PC-9 (cell line): Measurements from ENCODE around the gene ATP8B3. TPM values are rescaled to one million over a fixed set of nuclear protein-coding genes. Genes with fewer than 3 reads are reported as not detected.

Experiments used
- BruUV-seq: library from RNA; stranded (reverse); fragments of 400-500 nt; replicated peaks from 2 replicates; lab custom pipeline; 2021; lab: Mats Ljungman, UMichigan
- CTCF ChIA-PET: fragments of 300-600 bp; sonication (Branson Sonifier 250); formaldehyde crosslinking; loops from one replicate; lab custom pipeline; 2022; ENCODE audit warnings: antibody characterized with exemption; lab: Charles Lee
- POLR2A ChIA-PET: fragments of 300-600 bp; sonication (Branson Sonifier 250); formaldehyde crosslinking; loops from one replicate; lab custom pipeline; 2022; ENCODE audit warnings: antibody characterized with exemption; ENCODE audit not compliant: unreplicated experiment; lab: Charles Lee
- DNase-seq, 2 experiments: peaks; one replicate each; pipeline versions ENCODE4 v3.0.0 to v3.0.0-alpha.2; 2015 to 2022; ENCODE audit warnings: mixed read lengths in 1 of 2
- H2AFZ ChIP-seq: fragments of 200-600 bp; sonication (generic); 2 replicates; pipeline ENCODE4 v1.8.1; 2017; ENCODE audit warnings: antibody characterized with exemption
- H3F3A ChIP-seq: fragments of 200-600 bp; sonication (generic); 2 replicates; pipeline ENCODE4 v1.8.1; 2017; ENCODE audit warnings: antibody characterized with exemption, mild to moderate bottlenecking, low read depth; ENCODE audit not compliant: insufficient read depth
- H3K27ac ChIP-seq: fragments of 200-600 bp; sonication (generic); 2 replicates; pipeline ENCODE4 v1.6.1; 2016; ENCODE audit warnings: mixed run types
- H3K27me3 ChIP-seq: fragments of 200-600 bp; sonication (generic); 2 replicates; pipeline ENCODE4 v1.6.1; 2016; ENCODE audit warnings: low read depth, mixed run types; ENCODE audit not compliant: insufficient read depth
- H3K36me3 ChIP-seq: fragments of 200-600 bp; sonication (generic); 2 replicates; pipeline ENCODE4 v1.6.1; 2016; ENCODE audit warnings: low read depth, mixed run types
- H3K4me1 ChIP-seq: fragments of 200-600 bp; sonication (generic); replicated peaks from 2 replicates; pipeline ENCODE4 v1.6.1; 2016; ENCODE audit warnings: mixed run types; ENCODE audit not compliant: insufficient read depth
- H3K4me2 ChIP-seq: fragments of 200-600 bp; sonication (generic); 2 replicates; pipeline ENCODE4 v1.6.1; 2017; ENCODE audit warnings: mixed run types
- H3K4me3 ChIP-seq: fragments of 200-600 bp; sonication (generic); 2 replicates; pipeline ENCODE4 v1.6.1; 2016; ENCODE audit warnings: mixed run types
- H3K79me2 ChIP-seq: fragments of 200-600 bp; sonication (generic); 2 replicates; pipeline ENCODE4 v1.6.1; 2017; ENCODE audit warnings: low read depth, mixed run types
- H3K9me2 ChIP-seq: fragments of 200-600 bp; sonication (generic); 2 replicates; pipeline ENCODE4 v1.8.1; 2017; ENCODE audit warnings: mild to moderate bottlenecking; ENCODE audit not compliant: insufficient read depth
- H3K9me3 ChIP-seq: fragments of 200-600 bp; sonication (generic); 2 replicates; pipeline ENCODE4 v1.8.1; 2016; ENCODE audit warnings: low read depth; ENCODE audit not compliant: insufficient read depth
- H4K20me1 ChIP-seq: fragments of 200-600 bp; sonication (generic); 2 replicates; pipeline ENCODE4 v1.8.1; 2017; ENCODE audit not compliant: insufficient read depth
- CTCF ChIP-seq: fragments of 200-600 bp; sonication (generic); conservative IDR thresholded peaks from 2 replicates; pipeline ENCODE4 v1.6.1; 2017; ENCODE audit warnings: mixed run types, antibody characterized with exemption, mild to moderate bottlenecking, moderate library complexity
- EZH2 ChIP-seq: fragments of 200-600 bp; sonication (generic); IDR thresholded peaks from 2 replicates; pipeline ENCODE4 v1.8.0; 2017; ENCODE audit warnings: antibody characterized with exemption, low read depth
- intact Hi-C: fragments of 100-400 bp; cut with micrococcal nuclease; formaldehyde crosslinking; loops from one replicate; pipeline ENCODE4 v1.10.0; 2022; ENCODE audit not compliant: unreplicated experiment
- total RNA-seq: library from RNA; stranded (reverse); gene quantifications from 2 replicates; pipeline ENCODE4 v1.2.3, GENCODE V29; 2021

The ATP8B3 gene
- total RNA-seq, 1 experiment from 2014 or later, result 8.3 TPM

- Histone ChIP-seq H3K4me2 (no peak overlapping the region), H4K20me1 (no peaks in the 10 kb centered on the region), H2AFZ (no peak overlapping the region), H3K9me3 (no peaks in the 10 kb centered on the region), H3F3A (peaks cover 9% of the 10 kb centered on the region; the same call in 1 of the 2 replicates), H3K9me2 (no peaks in the 10 kb centered on the region), H3K4me1 (no peaks in the 10 kb centered on the region; the same call in 1 of the 2 replicates), H3K36me3 (no peaks in the 10 kb centered on the region), H3K27ac (no peak overlapping the region), H3K79me2 (no peaks in the 10 kb centered on the region), H3K27me3 (peaks cover 3% of the 10 kb centered on the region; the same call in 1 of the 2 replicates), H3K4me3 (no peak overlapping the region)
- intact Hi-C loops, result no loop called here
- TF ChIP-seq EZH2 (no peak), CTCF (no peak)
- DNase-seq, result no peak
- POLR2A ChIA-PET, result no interaction called here
- CTCF ChIA-PET, result interaction anchor here (0.7 kb wide), 1 partner anchor 193 kb away, joined by 5 read pairs; no protein-coding TSS in a partner anchor
- BruUV-seq, result no TSS peak
Measured at GRCh38 chr19:1752009-1752756, 59.9 kb downstream of the ATP8B3 start.

DNA sequence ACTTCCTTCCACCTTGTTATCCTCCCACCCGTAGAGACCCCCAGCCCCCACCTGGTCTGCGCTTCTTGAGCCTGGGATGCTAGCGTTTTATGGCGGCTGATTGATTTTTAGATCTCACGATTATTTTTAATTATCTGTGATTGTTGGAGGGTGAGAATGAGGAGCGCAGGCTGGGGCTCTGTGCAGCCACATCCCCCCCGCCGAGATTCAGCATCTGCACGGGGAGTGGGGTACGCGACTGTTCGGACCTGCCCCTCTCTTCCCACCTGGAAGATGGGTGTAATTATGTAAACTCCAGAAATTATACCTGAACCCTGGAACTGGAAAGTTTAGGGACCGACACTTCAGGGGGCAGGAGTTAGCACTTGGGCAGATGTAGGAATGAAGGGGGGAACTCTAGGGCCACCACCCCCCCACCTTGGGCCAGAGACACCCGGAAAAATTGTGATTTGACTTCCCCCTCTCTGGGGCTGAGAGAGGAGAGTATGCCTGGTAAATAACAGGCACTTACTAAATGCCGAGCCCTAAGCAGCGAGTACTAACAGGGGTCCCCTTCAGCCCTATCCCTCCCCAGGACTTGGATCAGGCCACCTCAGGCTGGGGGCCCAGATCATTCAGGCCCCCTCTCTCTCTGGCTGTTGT lies 60.6 kb downstream of the ATP8B3 start:
- no peak overlapping the region for H3K4me2 ChIP-seq
- no peak overlapping the region for H3K27ac ChIP-seq
- ChIA-PET CTCF (interaction anchor here (0.7 kb wide), 1 partner anchor 192 kb away, joined by 5 read pairs; no protein-coding TSS in a partner anchor), POLR2A (no interaction called here)
- no TSS peak for BruUV-seq
- H3K79me2 ChIP-seq, result no peaks in the 10 kb centered on the region
- peaks cover 15% of the 10 kb centered on the region; the same call in 1 of the 2 replicates for H3F3A ChIP-seq
- H3K27me3 ChIP-seq, result peaks cover 3% of the 10 kb centered on the region; the same call in 1 of the 2 replicates
- no peak overlapping the region for H2AFZ ChIP-seq
- H4K20me1 ChIP-seq, result no peaks in the 10 kb centered on the region
- TF ChIP-seq EZH2 (no peak), CTCF (no peak)
- peaks cover 6% of the 10 kb centered on the region for H3K4me1 ChIP-seq
- H3K9me3 ChIP-seq, result no peaks in the 10 kb centered on the region
- no peak for DNase-seq
- intact Hi-C loops, result no loop called here
- no peaks in the 10 kb centered on the region for H3K9me2 ChIP-seq
- no peak overlapping the region for H3K4me3 ChIP-seq
- no peaks in the 10 kb centered on the region for H3K36me3 ChIP-seq

DNA sequence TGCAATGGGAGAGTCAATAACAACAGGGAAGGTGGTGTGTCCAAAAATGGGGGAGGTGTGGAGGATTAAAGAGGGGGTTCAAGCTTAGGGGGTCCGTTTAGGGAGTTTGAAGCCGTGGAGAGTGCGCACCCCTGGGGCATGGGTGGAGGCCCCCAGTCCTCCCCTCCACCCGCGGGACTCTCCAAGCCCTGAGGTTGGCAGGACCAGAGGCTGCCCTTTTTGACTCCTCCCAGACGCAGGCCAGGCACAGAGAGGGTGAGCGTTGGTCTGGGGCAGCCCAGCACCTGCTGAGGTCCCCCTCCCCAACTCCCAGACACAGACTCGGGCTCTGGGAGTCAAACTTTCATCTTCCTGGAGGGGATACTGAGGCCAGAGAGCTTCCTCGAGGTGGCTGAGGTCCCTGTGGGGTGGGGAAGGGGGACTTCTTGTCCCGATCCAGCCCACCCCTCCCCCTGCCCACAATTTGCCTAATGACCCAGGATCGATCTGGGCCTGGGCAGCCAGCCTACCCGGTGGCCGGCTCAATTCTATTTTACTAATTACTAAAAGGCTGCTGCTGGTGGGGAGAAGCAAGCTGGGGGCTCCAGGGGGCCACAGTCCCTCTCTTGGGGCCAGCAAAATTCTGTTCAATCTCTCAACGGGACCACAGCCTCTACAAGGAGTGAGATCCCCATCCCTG lies 61.6 kb downstream of the ATP8B3 start:
- Histone ChIP-seq H3K4me3 (peak overlapping the region; percentile 71), H3K79me2 (no peaks in the 10 kb centered on the region), H3K36me3 (no peaks in the 10 kb centered on the region), H3K9me2 (no peaks in the 10 kb centered on the region), H3K27me3 (no peaks in the 10 kb centered on the region), H3F3A (peaks cover 15% of the 10 kb centered on the region; the same call in 1 of the 2 replicates), H2AFZ (peak overlapping the region; percentile 75), H3K4me2 (peak overlapping the region; percentile 87), H3K4me1 (peaks cover 8% of the 10 kb centered on the region), H3K9me3 (no peaks in the 10 kb centered on the region), H4K20me1 (no peaks in the 10 kb centered on the region), H3K27ac (peak overlapping the region; percentile 94)
- no peak for DNase-seq
- no TSS peak for BruUV-seq
- POLR2A ChIA-PET, result no interaction called here
- CTCF ChIA-PET, result interaction anchor here (0.6 kb wide), 1 partner anchor 271 kb away, joined by 7 read pairs; the partner anchor contains the start of gene C19orf25
- intact Hi-C loops, result no loop called here
- no peak for TF ChIP-seq EZH2
- no peak for TF ChIP-seq CTCF
